GM12878 (cell line): ENCODE measurements around the gene MCM8.

Experiments
- BCLAF1 ChIP-seq: fragments of 450-650 bp; IDR thresholded peaks from 2 replicates; pipeline ENCODE4 v1.6.1; 2017; ENCODE audit warnings: antibody characterized with exemption, mild to moderate bottlenecking, moderate library complexity
- BMI1 ChIP-seq: fragments of 450-650 bp; IDR thresholded peaks from 2 replicates; pipeline ENCODE4 v1.6.1; 2016; ENCODE audit warnings: mild to moderate bottlenecking, moderate library complexity, borderline replicate concordance
- CTCF ChIP-seq, 3 experiments: IDR thresholded peaks in 2 of 3; conservative IDR thresholded peaks in 1 of 3; 2 replicates each; pipeline ENCODE4 v1.5.1; 2011; ENCODE audit warnings: low read depth in 3 of 3, low read length in 3 of 3, mild to moderate bottlenecking in 3 of 3, control low read depth in 2 of 3, moderate library complexity in 2 of 3, inconsistent platforms in 1 of 3, mixed read lengths in 1 of 3; ENCODE audit not compliant: control insufficient read depth in 2 of 3, insufficient read depth in 1 of 3; ENCODE audit errors: extremely low read depth in 1 of 3
- EP300 ChIP-seq, 2 experiments: fragments of 150-350 bp in 1 of 2; IDR thresholded peaks; 2 replicates each; pipeline ENCODE4 v1.6.1; 2011 to 2012; ENCODE audit warnings: low read depth in 2 of 2, low read length in 2 of 2, borderline replicate concordance in 1 of 2, improper control_type of control experiment in 1 of 2, inconsistent platforms in 1 of 2; ENCODE audit not compliant: control insufficient read depth in 1 of 2

DNA sequence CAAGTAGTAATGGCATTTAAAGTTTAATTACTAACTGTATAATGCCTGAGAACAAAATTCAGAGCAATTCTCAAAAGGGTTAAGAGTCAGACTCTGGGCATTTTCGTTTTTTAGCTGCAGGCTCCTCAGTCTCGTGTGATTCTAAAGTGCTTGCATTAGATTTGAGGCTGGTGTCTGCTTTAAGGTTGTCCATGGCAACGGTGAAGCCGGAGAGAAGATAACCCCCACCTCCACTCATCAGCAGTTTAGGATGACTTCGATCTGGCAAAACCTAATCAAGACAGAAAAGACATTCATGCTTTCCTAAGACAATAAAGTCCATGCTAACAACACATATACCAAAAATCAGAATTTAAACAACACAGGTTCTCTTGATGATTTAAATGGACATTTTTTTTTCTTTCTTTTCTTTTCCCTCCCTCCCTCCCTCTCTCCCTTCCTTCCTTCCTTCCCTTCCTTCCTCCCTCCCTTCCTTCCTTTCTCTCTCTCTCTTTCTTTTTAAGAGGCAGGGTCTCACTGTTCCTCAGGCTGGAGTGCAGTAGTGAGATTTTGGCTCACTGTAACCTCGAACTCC, 11.9 kb upstream of the MCM8 start:
- TF ChIP-seq CTCF (IDR thresholded peaks at IDR 0.05 in 2 of 3, conservative IDR thresholded peaks at IDR 0.05 in 1 of 3; ENCODE audit: control insufficient read depth in 2 of 3, extremely low read depth in 1 of 3, insufficient read depth in 1 of 3, low read depth in 3 of 3, low read length in 3 of 3) (no peak), EP300 (IDR thresholded peaks at IDR 0.05; ENCODE audit: borderline replicate concordance in 1 of 2, control insufficient read depth in 1 of 2, low read depth in 2 of 2, low read length in 2 of 2) (no peak), BMI1 (no peak), BCLAF1 (no peak)
